ENCODE results near the gene OR4C45. TPM values are rescaled to one million over a fixed set of nuclear protein-coding genes. Genes with fewer than 3 reads are reported as not detected.

The OR4C45 gene
- total and polyA plus RNA-seq, 9 of the 15 experiments (the other 6 are each of a cell fraction or from before 2014, with no cell fraction given) = not detected

DNA sequence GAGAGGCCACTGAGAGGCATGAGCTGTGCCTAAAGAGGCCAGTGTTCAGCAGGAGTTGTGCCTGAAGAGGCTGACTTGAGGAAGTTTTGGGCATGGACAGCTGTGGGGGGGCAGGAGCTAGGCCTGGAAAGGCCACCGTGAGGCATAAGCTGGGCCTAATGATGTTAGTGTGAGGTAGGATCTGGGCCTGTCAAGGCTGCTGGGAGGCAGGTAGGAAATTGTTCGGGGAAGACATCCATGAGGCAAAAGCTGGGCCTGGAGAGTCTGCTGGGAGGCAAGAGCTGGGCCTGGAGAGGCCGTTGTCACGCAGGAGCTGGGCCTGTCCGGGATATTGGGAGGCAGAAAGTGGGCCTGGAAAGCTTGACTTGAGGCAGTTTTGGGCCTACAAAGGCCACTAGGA lies 44.9 kb downstream of the OR4C45 start:
- Histone ChIP-seq H3K36me3 (ENCODE audit: control insufficient read depth, insufficient read depth, low read length) (no peaks in the 10 kb centered on the region), H2AFZ (ENCODE audit: low read depth, low read length) (no peak overlapping the region), H3K27ac (ENCODE audit: extremely low read depth, low read depth, low read length) (no peak overlapping the region), H4K20me1 (replicated peaks; ENCODE audit: control insufficient read depth, insufficient read depth, low read length) (no peaks in the 10 kb centered on the region), H3K9me3 (replicated peaks; ENCODE audit: control insufficient read depth, insufficient read depth, low read depth, low read length) (no peaks in the 10 kb centered on the region), H3K27me3 (ENCODE audit: control insufficient read depth in 2 of 2, insufficient read depth in 2 of 2, low read length in 2 of 2) (no peaks in the 10 kb centered on the region), H3K79me2 (ENCODE audit: control insufficient read depth, insufficient read depth, low read length) (no peaks in the 10 kb centered on the region), H3K4me3 (no peak overlapping the region), H3K9ac (ENCODE audit: insufficient read depth in 1 of 2, low read depth in 2 of 2, low read length in 2 of 2) (no peak overlapping the region), H3K9me1 (ENCODE audit: control insufficient read depth, insufficient read depth, low read length) (no peaks in the 10 kb centered on the region), H3K4me2 (ENCODE audit: insufficient read depth, low read length) (no peak overlapping the region), H3K4me1 (replicated peaks in 1 of 2; ENCODE audit: control insufficient read depth in 2 of 2, insufficient read depth in 2 of 2, low read length in 2 of 2) (no peaks in the 10 kb centered on the region)
- intact Hi-C loops (cut with micrococcal nuclease) = no loop called here
- POLR2A ChIA-PET = interaction anchor here (0.6 kb wide), 1 partner anchor 19 kb away, joined by 3 read pairs; no protein-coding TSS in a partner anchor
- FAIRE-seq (no peak), ATAC-seq (no peak), DNase-seq (ENCODE audit: extremely low read depth in 1 of 4, low spot score in 3 of 4) (no peak)
- in situ Hi-C loops (cut with MboI) = no loop called here
- 0% methylated on average over 5 of the region's 5 CpGs for WGBS (ENCODE audit: insufficient coverage, low coverage, missing lambda C conversion rate)
- no TSS peak for BruUV-seq (replicated peaks)
- no peak for TF ChIP-seq NR2C2 (CRISPR knock-in tag; IDR thresholded peaks at IDR 0.05)
- no peak for TF ChIP-seq NR2C2 (tag; IDR thresholded peaks at IDR 0.05)
- TF ChIP-seq, protein P1, sequence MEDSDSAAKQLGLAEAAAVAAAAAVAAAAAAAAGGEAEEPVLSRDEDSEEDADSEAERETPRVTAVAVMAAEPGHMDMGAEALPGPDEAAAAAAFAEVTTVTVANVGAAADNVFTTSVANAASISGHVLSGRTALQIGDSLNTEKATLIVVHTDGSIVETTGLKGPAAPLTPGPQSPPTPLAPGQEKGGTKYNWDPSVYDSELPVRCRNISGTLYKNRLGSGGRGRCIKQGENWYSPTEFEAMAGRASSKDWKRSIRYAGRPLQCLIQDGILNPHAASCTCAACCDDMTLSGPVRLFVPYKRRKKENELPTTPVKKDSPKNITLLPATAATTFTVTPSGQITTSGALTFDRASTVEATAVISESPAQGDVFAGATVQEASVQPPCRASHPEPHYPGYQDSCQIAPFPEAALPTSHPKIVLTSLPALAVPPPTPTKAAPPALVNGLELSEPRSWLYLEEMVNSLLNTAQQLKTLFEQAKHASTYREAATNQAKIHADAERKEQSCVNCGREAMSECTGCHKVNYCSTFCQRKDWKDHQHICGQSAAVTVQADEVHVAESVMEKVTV (CRISPR knock-in tag; IDR thresholded peaks at IDR 0.05) = no peak
- no peak for TF ChIP-seq PPARD (CRISPR knock-in tag; IDR thresholded peaks at IDR 0.05)
- CTCF ChIA-PET (ENCODE audit: low intra/inter-chr PET ratio) = no interaction called here

DNA sequence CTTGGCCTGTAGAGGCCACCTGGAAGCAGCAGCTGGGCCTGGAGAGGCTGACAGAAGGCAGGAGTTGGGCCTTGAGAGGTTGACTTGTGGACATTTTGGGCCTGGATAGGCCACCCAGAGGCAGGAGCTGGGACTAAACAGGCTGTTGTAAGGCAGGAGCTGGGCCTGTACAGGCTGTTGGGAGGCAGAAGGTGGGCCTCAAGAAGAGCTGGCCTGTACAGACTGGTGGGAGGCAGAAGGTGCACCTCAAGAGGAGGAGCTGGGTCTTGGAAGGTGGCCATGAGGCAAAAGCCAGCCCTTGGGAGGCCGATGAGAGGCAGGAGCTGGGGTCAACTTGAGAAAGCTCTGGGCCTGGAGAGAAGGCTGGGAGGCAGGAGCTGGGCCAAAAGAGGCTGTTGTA lies 45.3 kb downstream of the OR4C45 start:
- Histone ChIP-seq H3K79me2 (ENCODE audit: control insufficient read depth, insufficient read depth, low read length) (no peaks in the 10 kb centered on the region), H3K9me1 (ENCODE audit: control insufficient read depth, insufficient read depth, low read length) (no peaks in the 10 kb centered on the region), H3K9ac (ENCODE audit: insufficient read depth in 1 of 2, low read depth in 2 of 2, low read length in 2 of 2) (no peak overlapping the region), H4K20me1 (replicated peaks; ENCODE audit: control insufficient read depth, insufficient read depth, low read length) (no peaks in the 10 kb centered on the region), H2AFZ (ENCODE audit: low read depth, low read length) (no peak overlapping the region), H3K4me2 (ENCODE audit: insufficient read depth, low read length) (no peak overlapping the region), H3K36me3 (ENCODE audit: control insufficient read depth, insufficient read depth, low read length) (no peaks in the 10 kb centered on the region), H3K27ac (ENCODE audit: extremely low read depth, low read depth, low read length) (no peak overlapping the region), H3K4me3 (no peak overlapping the region), H3K27me3 (ENCODE audit: control insufficient read depth in 2 of 2, insufficient read depth in 2 of 2, low read length in 2 of 2) (no peaks in the 10 kb centered on the region), H3K4me1 (replicated peaks in 1 of 2; ENCODE audit: control insufficient read depth in 2 of 2, insufficient read depth in 2 of 2, low read length in 2 of 2) (no peaks in the 10 kb centered on the region), H3K9me3 (replicated peaks; ENCODE audit: control insufficient read depth, insufficient read depth, low read depth, low read length) (no peaks in the 10 kb centered on the region)
- no TSS peak for BruUV-seq (replicated peaks)
- CTCF ChIA-PET (ENCODE audit: low intra/inter-chr PET ratio) = no interaction called here
- no peak for ATAC-seq
- POLR2A ChIA-PET = no interaction called here
- no peak for FAIRE-seq
- intact Hi-C loops (cut with micrococcal nuclease) = no loop called here
- DNase-seq (ENCODE audit: extremely low read depth in 1 of 4, low spot score in 3 of 4) = no peak
- in situ Hi-C loops (cut with MboI) = no loop called here
- 0% methylated on average over 1 of the region's 1 CpG for WGBS (ENCODE audit: insufficient coverage, low coverage, missing lambda C conversion rate)
- TF ChIP-seq ZNF830 (CRISPR knock-in tag; IDR thresholded peaks at IDR 0.05) (no peak), BDP1 (IDR thresholded peaks at IDR 0.05; ENCODE audit: insufficient read depth, insufficient read length) (no peak), ETV6 (IDR thresholded peaks at IDR 0.05; ENCODE audit: borderline replicate concordance in 1 of 2, low read depth in 2 of 2, low read length in 1 of 2) (no peak), ETV6 (CRISPR knock-in tag; IDR thresholded peaks at IDR 0.05; ENCODE audit: borderline replicate concordance) (no peak), RBM15 (IDR thresholded peaks at IDR 0.05; ENCODE audit: insufficient read depth, low read length) (no peak), STAT5A (IDR thresholded peaks at IDR 0.05; ENCODE audit: borderline replicate concordance, low read length) (no peak), PHF20 (IDR thresholded peaks at IDR 0.05; ENCODE audit: partially characterized antibody) (no peak), RBFOX2 (IDR thresholded peaks at IDR 0.05; ENCODE audit: low read depth, low read length) (no peak), NR2C1 (IDR thresholded peaks at IDR 0.05) (no peak), NR2C1 (tag; IDR thresholded peaks at IDR 0.05) (no peak)
- TF ChIP-seq, protein P2, sequence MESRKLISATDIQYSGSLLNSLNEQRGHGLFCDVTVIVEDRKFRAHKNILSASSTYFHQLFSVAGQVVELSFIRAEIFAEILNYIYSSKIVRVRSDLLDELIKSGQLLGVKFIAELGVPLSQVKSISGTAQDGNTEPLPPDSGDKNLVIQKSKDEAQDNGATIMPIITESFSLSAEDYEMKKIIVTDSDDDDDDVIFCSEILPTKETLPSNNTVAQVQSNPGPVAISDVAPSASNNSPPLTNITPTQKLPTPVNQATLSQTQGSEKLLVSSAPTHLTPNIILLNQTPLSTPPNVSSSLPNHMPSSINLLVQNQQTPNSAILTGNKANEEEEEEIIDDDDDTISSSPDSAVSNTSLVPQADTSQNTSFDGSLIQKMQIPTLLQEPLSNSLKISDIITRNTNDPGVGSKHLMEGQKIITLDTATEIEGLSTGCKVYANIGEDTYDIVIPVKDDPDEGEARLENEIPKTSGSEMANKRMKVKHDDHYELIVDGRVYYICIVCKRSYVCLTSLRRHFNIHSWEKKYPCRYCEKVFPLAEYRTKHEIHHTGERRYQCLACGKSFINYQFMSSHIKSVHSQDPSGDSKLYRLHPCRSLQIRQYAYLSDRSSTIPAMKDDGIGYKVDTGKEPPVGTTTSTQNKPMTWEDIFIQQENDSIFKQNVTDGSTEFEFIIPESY (CRISPR knock-in tag; IDR thresholded peaks at IDR 0.05) = no peak

Data from K562 (cell line).